IMR-90 (cell line): ENCODE results near the gene ZNRD2. TPM values are rescaled to one million over a fixed set of nuclear protein-coding genes. Genes with fewer than 3 reads are reported as not detected.

Experiments used
- ATAC-seq: fragments of 200-7000 bp; cut with Tn5 transposase; 2 replicates; pipeline ENCODE4 v1.9.1; 2020; ENCODE audit warnings: low read depth, mild to moderate bottlenecking, moderate library complexity
- BruUV-seq: library from RNA; stranded (reverse); fragments of 400-500 nt; replicated peaks from 2 replicates; lab custom pipeline; 2021; lab: Mats Ljungman, UMichigan
- CTCF ChIA-PET: fragments of 300-600 bp; formaldehyde crosslinking; extraction: SDS; loops from one replicate; lab custom pipeline; 2021; ENCODE audit warnings: antibody characterized with exemption; lab: Yijun Ruan, JAX
- POLR2A ChIA-PET: fragments of 300-600 bp; sonication (Branson Sonifier 250); formaldehyde crosslinking; loops from one replicate; lab custom pipeline; 2022; ENCODE audit warnings: antibody characterized with exemption; ENCODE audit not compliant: unreplicated experiment; lab: Charles Lee
- DNase-seq: peaks from one replicate; pipeline ENCODE4 v3.0.0; 2013
- H2AFZ ChIP-seq: replicated peaks from 2 replicates; pipeline ENCODE3; 2013; ENCODE audit warnings: low read length, mild to moderate bottlenecking; ENCODE audit not compliant: poor library complexity
- H2AK5ac ChIP-seq: 2 replicates; pipeline ENCODE4 v1.6.1; 2013; ENCODE audit warnings: low read depth, low read length, inconsistent platforms
- H2AK9ac ChIP-seq: replicated peaks from 2 replicates; pipeline ENCODE3; 2013; ENCODE audit warnings: mild to moderate bottlenecking, low read depth, low read length, moderate library complexity; ENCODE audit not compliant: poor library complexity
- H2BK120ac ChIP-seq: 2 replicates; pipeline ENCODE4 v1.6.1; 2013; ENCODE audit warnings: low read depth, low read length, inconsistent platforms
- H2BK15ac ChIP-seq: 3 replicates; pipeline ENCODE4 v1.6.1; 2013; ENCODE audit warnings: low read depth, low read length, inconsistent platforms
- H2BK20ac ChIP-seq: 2 replicates; pipeline ENCODE4 v1.6.1; 2013; ENCODE audit warnings: low read depth, mild to moderate bottlenecking, inconsistent platforms, low read length, moderate library complexity
- H2BK5ac ChIP-seq: 2 replicates; pipeline ENCODE4 v1.6.1; 2013; ENCODE audit warnings: mild to moderate bottlenecking, low read depth, low read length, inconsistent platforms; ENCODE audit not compliant: poor library complexity, severe bottlenecking
- H3K14ac ChIP-seq: replicated peaks from 2 replicates; pipeline ENCODE4 v1.6.1; 2013; ENCODE audit warnings: low read depth, low read length, inconsistent platforms
- H3K18ac ChIP-seq: 2 replicates; pipeline ENCODE4 v1.6.1; 2013; ENCODE audit warnings: low read depth, low read length, control low read depth
- H3K23ac ChIP-seq: 2 replicates; pipeline ENCODE4 v1.6.1; 2013; ENCODE audit warnings: low read depth, low read length, inconsistent platforms
- H3K27ac ChIP-seq: 2 replicates; pipeline ENCODE4 v1.5.1; 2013; ENCODE audit warnings: mild to moderate bottlenecking, control low read depth, low read length; ENCODE audit not compliant: insufficient read depth
- H3K27me3 ChIP-seq: 2 replicates; pipeline ENCODE4 v1.6.1; 2013; ENCODE audit warnings: low read length; ENCODE audit not compliant: control insufficient read depth, insufficient read depth
- H3K36me3 ChIP-seq: 2 replicates; pipeline ENCODE4 v1.6.1; 2013; ENCODE audit warnings: low read length, mixed read lengths; ENCODE audit not compliant: control insufficient read depth, insufficient read depth
- H3K4ac ChIP-seq: 2 replicates; pipeline ENCODE4 v1.6.1; 2013; ENCODE audit warnings: low read depth, low read length, inconsistent platforms
- H3K4me1 ChIP-seq: 2 replicates; pipeline ENCODE4 v1.6.1; 2013; ENCODE audit warnings: low read length, mixed read lengths; ENCODE audit not compliant: control insufficient read depth, insufficient read depth
- H3K4me2 ChIP-seq: 2 replicates; pipeline ENCODE4 v1.6.1; 2013; ENCODE audit warnings: low read depth, mild to moderate bottlenecking, control low read depth, low read length, moderate library complexity
- H3K4me3 ChIP-seq: 2 replicates; pipeline ENCODE4 v1.5.1; 2013; ENCODE audit warnings: low read depth, mild to moderate bottlenecking, control low read depth, low read length, moderate library complexity; ENCODE audit not compliant: insufficient read depth
- H3K56ac ChIP-seq: 2 replicates; pipeline ENCODE4 v1.6.1; 2013; ENCODE audit warnings: low read length, inconsistent platforms; ENCODE audit not compliant: insufficient read depth; ENCODE audit errors: extremely low read depth
- H3K79me1 ChIP-seq, 2 experiments: 2 replicates each; pipeline ENCODE4 v1.6.1; 2013; ENCODE audit warnings: low read length in 2 of 2, inconsistent platforms in 1 of 2, low read depth in 1 of 2
- H3K9ac ChIP-seq: 2 replicates; pipeline ENCODE4 v1.6.1; 2013; ENCODE audit warnings: low read depth, low read length, control low read depth
- H3K9me1 ChIP-seq: 2 replicates; pipeline ENCODE4 v1.6.1; 2013; ENCODE audit warnings: low read length, inconsistent platforms; ENCODE audit not compliant: insufficient read depth
- H3K9me3 ChIP-seq: 2 replicates; pipeline ENCODE4 v1.6.1; 2013; ENCODE audit warnings: low read length; ENCODE audit not compliant: control insufficient read depth, insufficient read depth
- H4K20me1 ChIP-seq: 2 replicates; pipeline ENCODE4 v1.6.1; 2013; ENCODE audit warnings: low read length, inconsistent platforms; ENCODE audit not compliant: insufficient read depth
- H4K5ac ChIP-seq: 2 replicates; pipeline ENCODE4 v1.6.1; 2013; ENCODE audit warnings: mild to moderate bottlenecking, low read depth, low read length, control low read depth
- H4K8ac ChIP-seq, 2 experiments: 2 replicates each; pipeline ENCODE4 v1.6.1; 2013; ENCODE audit warnings: low read depth in 2 of 2, low read length in 2 of 2, control low read depth in 1 of 2, inconsistent platforms in 1 of 2
- H4K91ac ChIP-seq: 2 replicates; pipeline ENCODE4 v1.6.1; 2013; ENCODE audit warnings: low read depth, low read length, inconsistent platforms; ENCODE audit not compliant: insufficient read depth
- FOS ChIP-seq: fragments of 150-350 bp; IDR thresholded peaks from 2 replicates; pipeline ENCODE4 v1.6.1; 2016; ENCODE audit warnings: low read depth, low read length
- MXI1 ChIP-seq: IDR thresholded peaks from 2 replicates; pipeline ENCODE4 v1.6.1; 2012; ENCODE audit warnings: low read depth, mild to moderate bottlenecking, low read length, moderate library complexity, borderline replicate concordance
- WGBS, 2 experiments: methylation state at CpG; one replicate each; pipeline versions ENCODE4 v1.1.5 to v1.1.7; 2013; ENCODE audit warnings: missing lambda C conversion rate in 2 of 2; ENCODE audit not compliant: insufficient read length in 1 of 2; ENCODE audit errors: extremely low coverage in 2 of 2; 5-methylcytosine and 5-hydroxymethylcytosine counted together
- dilution Hi-C: fragments of 300-500 bp; cut with HindIII; formaldehyde crosslinking; loops from one replicate; pipeline ENCODE4 v1.14.3; 2018; ENCODE audit warnings: low sequenced_read_pairs; ENCODE audit not compliant: unreplicated experiment
- in situ Hi-C: fragments of 300-500 bp; cut with MboI; formaldehyde crosslinking; loops from 3 replicates; pipeline ENCODE4 v1.14.3; 2019; ENCODE audit warnings: low sequenced_read_pairs, inconsistent platforms, mixed read lengths
- intact Hi-C: fragments of 100-400 bp; cut with micrococcal nuclease; formaldehyde crosslinking; loops from 2 replicates; pipeline ENCODE4 v1.10.0; 2022
- polyA plus RNA-seq, 3 experiments: library from polyadenylated mRNA; depleted of rRNA; stranded (reverse); fragments of >200 nt; gene quantifications; 2 replicates each; pipeline ENCODE4 v1.2.3, GENCODE V29; 2012; ENCODE audit warnings: low replicate concordance in 1 of 3
- total RNA-seq: library from RNA; depleted of rRNA; stranded (reverse); fragments of >200 nt; gene quantifications from 2 replicates; pipeline ENCODE4 v1.2.3, GENCODE V29; 2012
- TF ChIP-seq, protein P1 (sequence below): fragments of 150-350 bp; IDR thresholded peaks from 2 replicates; pipeline ENCODE4 v1.6.1; 2016; ENCODE audit warnings: low read depth, mild to moderate bottlenecking, low read length, moderate library complexity, borderline replicate concordance

ZNRD2 gene
- total and polyA plus RNA-seq, 2 of the 4 experiments (the other 2 are of a cell fraction): 75.6 to 90.3 TPM

- TF ChIP-seq, protein P1, sequence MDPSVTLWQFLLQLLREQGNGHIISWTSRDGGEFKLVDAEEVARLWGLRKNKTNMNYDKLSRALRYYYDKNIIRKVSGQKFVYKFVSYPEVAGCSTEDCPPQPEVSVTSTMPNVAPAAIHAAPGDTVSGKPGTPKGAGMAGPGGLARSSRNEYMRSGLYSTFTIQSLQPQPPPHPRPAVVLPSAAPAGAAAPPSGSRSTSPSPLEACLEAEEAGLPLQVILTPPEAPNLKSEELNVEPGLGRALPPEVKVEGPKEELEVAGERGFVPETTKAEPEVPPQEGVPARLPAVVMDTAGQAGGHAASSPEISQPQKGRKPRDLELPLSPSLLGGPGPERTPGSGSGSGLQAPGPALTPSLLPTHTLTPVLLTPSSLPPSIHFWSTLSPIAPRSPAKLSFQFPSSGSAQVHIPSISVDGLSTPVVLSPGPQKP: no peak
- no peak for TF ChIP-seq FOS
Observed at GRCh38 chr11:65525546-65526480, 44.5 kb upstream of the ZNRD2 start (continued).

DNA sequence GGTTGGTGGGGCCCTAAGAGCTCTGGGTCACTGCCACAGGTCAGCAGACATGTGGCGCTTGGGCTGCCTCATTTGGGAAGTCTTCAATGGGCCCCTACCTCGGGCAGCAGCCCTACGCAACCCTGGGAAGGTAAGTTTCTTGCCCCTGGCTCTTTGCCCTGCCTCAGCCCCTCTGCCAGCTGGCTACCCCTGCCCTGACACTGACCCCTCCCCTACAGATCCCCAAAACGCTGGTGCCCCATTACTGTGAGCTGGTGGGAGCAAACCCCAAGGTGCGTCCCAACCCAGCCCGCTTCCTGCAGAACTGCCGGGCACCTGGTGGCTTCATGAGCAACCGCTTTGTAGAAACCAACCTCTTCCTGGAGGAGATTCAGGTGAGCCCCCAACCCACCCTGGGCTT lies 43.5 kb upstream of the ZNRD2 start:
- Histone ChIP-seq H4K5ac (no peak overlapping the region), H3K79me1 (peaks cover 31 to 67% of the 10 kb centered on the region in 2 experiments), H3K27me3 (no peaks in the 10 kb centered on the region), H3K4me1 (peaks cover 12% of the 10 kb centered on the region), H3K9ac (no peak overlapping the region), H3K4me3 (no peak overlapping the region), H4K91ac (no peak overlapping the region), H2BK5ac (no peak overlapping the region), H3K23ac (no peak overlapping the region), H3K14ac (no peak overlapping the region), H4K8ac (no peak overlapping the region), H3K56ac (no peak overlapping the region), H2AK5ac (no peak overlapping the region), H3K4me2 (no peak overlapping the region), H2BK120ac (no peak overlapping the region), H3K9me1 (peaks cover 6% of the 10 kb centered on the region; the same call in 1 of the 2 replicates), H3K27ac (no peak overlapping the region), H2BK20ac (no peak overlapping the region), H3K9me3 (no peaks in the 10 kb centered on the region), H2AFZ (no peak overlapping the region), H3K18ac (no peak overlapping the region), H2AK9ac (peak overlapping the region; percentile 29), H4K20me1 (peaks cover 48% of the 10 kb centered on the region), H3K4ac (no peak overlapping the region), H2BK15ac (no peak overlapping the region), H3K36me3 (peaks cover 46% of the 10 kb centered on the region)
- no CpG with 5 or more reads among the region's 8 CpGs for WGBS, 2 experiments
- dilution Hi-C loops: no loop called here
- DNase-seq (no peak), ATAC-seq (no peak)
- POLR2A ChIA-PET: no interaction called here
- intact Hi-C loops: no loop called here
- BruUV-seq: no TSS peak
- CTCF ChIA-PET: no interaction called here
- no peak for TF ChIP-seq MXI1
- in situ Hi-C loops: no loop called here
